Astrocyte (in vitro differentiated cells and primary cell): Measurements from ENCODE around the gene ALG2. TPM values are rescaled to one million over a fixed set of nuclear protein-coding genes. Genes with fewer than 3 reads are reported as not detected.

Experiments used
- DNase-seq: peaks from one replicate; pipeline ENCODE4 v3.0.0-alpha.2; 2010; ENCODE audit warnings: low read depth
- FAIRE-seq: peaks from 2 replicates; lab custom pipeline; 2011; peaks lifted over from hg19 to GRCh38; lab: Jason Lieb, UNC
- H2AFZ ChIP-seq: 2 replicates; pipeline ENCODE4 v1.6.0; 2012; ENCODE audit warnings: low read depth, low read length, inconsistent platforms
- H3K27ac ChIP-seq: 2 replicates; pipeline ENCODE4 v1.5.1; 2011; ENCODE audit warnings: low read depth, low read length, inconsistent platforms
- H3K27me3 ChIP-seq: 2 replicates; pipeline ENCODE4 v1.6.0; 2011; ENCODE audit warnings: low read length, inconsistent platforms; ENCODE audit not compliant: insufficient read depth
- H3K36me3 ChIP-seq: 2 replicates; pipeline ENCODE4 v1.5.1; 2011; ENCODE audit warnings: low read length, inconsistent platforms; ENCODE audit not compliant: insufficient read depth
- H3K4me1 ChIP-seq: 2 replicates; pipeline ENCODE4 v1.5.1; 2011; ENCODE audit warnings: low read length, inconsistent platforms; ENCODE audit not compliant: insufficient read depth
- H3K4me2 ChIP-seq: 2 replicates; pipeline ENCODE4 v1.6.0; 2012; ENCODE audit warnings: low read length, inconsistent platforms
- H3K4me3 ChIP-seq: 2 replicates; pipeline ENCODE4 v1.5.1; 2011; ENCODE audit warnings: low read depth, mild to moderate bottlenecking, low read length, inconsistent platforms; ENCODE audit not compliant: insufficient read depth
- H3K79me2 ChIP-seq: 2 replicates; pipeline ENCODE4 v1.6.0; 2012; ENCODE audit warnings: mild to moderate bottlenecking, low read length, inconsistent platforms; ENCODE audit not compliant: insufficient read depth
- H3K9ac ChIP-seq: 2 replicates; pipeline ENCODE4 v1.6.0; 2012; ENCODE audit warnings: mild to moderate bottlenecking, low read length, inconsistent platforms
- H3K9me3 ChIP-seq: 2 replicates; pipeline ENCODE4 v1.5.1; 2012; ENCODE audit warnings: low read depth, mild to moderate bottlenecking, low read length, inconsistent platforms; ENCODE audit not compliant: insufficient read depth
- H4K20me1 ChIP-seq: 2 replicates; pipeline ENCODE4 v1.6.0; 2012; ENCODE audit warnings: low read length, inconsistent platforms; ENCODE audit not compliant: insufficient read depth
- H3K27ac Mint-ChIP-seq: one replicate; pipeline ENCODE4 v1.8.0; 2021; ENCODE audit warnings: mild to moderate bottlenecking, mixed read lengths; ENCODE audit not compliant: unreplicated experiment
- H3K27me3 Mint-ChIP-seq: one replicate; pipeline ENCODE4 v1.8.0; 2021; ENCODE audit warnings: low read depth, mixed read lengths; ENCODE audit not compliant: unreplicated experiment
- H3K36me3 Mint-ChIP-seq: one replicate; pipeline ENCODE4 v1.8.0; 2021; ENCODE audit warnings: low read depth, mixed read lengths; ENCODE audit not compliant: unreplicated experiment
- H3K4me1 Mint-ChIP-seq: one replicate; pipeline ENCODE4 v1.8.0; 2021; ENCODE audit warnings: low read depth, mixed read lengths; ENCODE audit not compliant: unreplicated experiment
- H3K4me3 Mint-ChIP-seq: one replicate; pipeline ENCODE4 v1.8.0; 2021; ENCODE audit warnings: mild to moderate bottlenecking, moderate library complexity, mixed read lengths; ENCODE audit not compliant: unreplicated experiment
- H3K9me3 Mint-ChIP-seq: one replicate; pipeline ENCODE4 v1.8.0; 2021; ENCODE audit warnings: mild to moderate bottlenecking, mixed read lengths; ENCODE audit not compliant: unreplicated experiment
- CTCF ChIP-seq: IDR thresholded peaks from 2 replicates; pipeline ENCODE4 v1.5.1; 2011; ENCODE audit warnings: low read depth, mild to moderate bottlenecking, inconsistent platforms, low read length, moderate library complexity; ENCODE audit not compliant: insufficient read depth
- EZH2 ChIP-seq: IDR thresholded peaks from 2 replicates; pipeline ENCODE4 v1.6.1; 2012; ENCODE audit warnings: mild to moderate bottlenecking, low read length, inconsistent platforms; ENCODE audit not compliant: insufficient read depth
- total RNA-seq: library from RNA; stranded (reverse); gene quantifications from 2 replicates; pipeline ENCODE4 v1.2.1, GENCODE V29; 2021

Gene ALG2
- total RNA-seq, 1 donor from 2014 or later = 33.3 TPM

GRCh38 chr9:99264070-99264680 is 42.4 kb upstream of the ALG2 start:
- FAIRE-seq (no peak), DNase-seq (no peak)
- Mint-ChIP-seq H3K4me3 (no peak overlapping the region), H3K9me3 (no peaks in the 10 kb centered on the region), H3K27ac (no peak overlapping the region), H3K27me3 (peaks cover 6% of the 10 kb centered on the region), H3K4me1 (peaks cover 3% of the 10 kb centered on the region), H3K36me3 (no peaks in the 10 kb centered on the region)
- H3K9me3 ChIP-seq = no peaks in the 10 kb centered on the region
- no peak overlapping the region for H2AFZ ChIP-seq
- H4K20me1 ChIP-seq = no peaks in the 10 kb centered on the region
- H3K27me3 ChIP-seq = no peaks in the 10 kb centered on the region
- H3K79me2 ChIP-seq = no peaks in the 10 kb centered on the region
- H3K27ac ChIP-seq = no peak overlapping the region
- peaks cover 11% of the 10 kb centered on the region for H3K4me1 ChIP-seq
- no peak overlapping the region for H3K4me2 ChIP-seq
- no peak overlapping the region for H3K4me3 ChIP-seq
- no peaks in the 10 kb centered on the region for H3K36me3 ChIP-seq
- no peak overlapping the region for H3K9ac ChIP-seq
- TF ChIP-seq CTCF (peak; percentile 14), EZH2 (no peak)

GRCh38 chr9:99262949-99263418 is 41.2 kb upstream of the ALG2 start:
- TF ChIP-seq EZH2 (no peak), CTCF (no peak)
- no peaks in the 10 kb centered on the region for H3K9me3 Mint-ChIP-seq
- H3K4me3 Mint-ChIP-seq = no peak overlapping the region
- FAIRE-seq = no peak
- H3K27ac ChIP-seq = no peak overlapping the region
- H4K20me1 ChIP-seq = no peaks in the 10 kb centered on the region
- H3K4me2 ChIP-seq = no peak overlapping the region
- H3K27me3 Mint-ChIP-seq = peaks cover 6% of the 10 kb centered on the region
- no peak overlapping the region for H2AFZ ChIP-seq
- no peak for DNase-seq
- H3K9me3 ChIP-seq = no peaks in the 10 kb centered on the region
- peaks cover 3% of the 10 kb centered on the region for H3K4me1 Mint-ChIP-seq
- H3K36me3 ChIP-seq = no peaks in the 10 kb centered on the region
- no peak overlapping the region for H3K4me3 ChIP-seq
- no peaks in the 10 kb centered on the region for H3K27me3 ChIP-seq
- no peak overlapping the region for H3K9ac ChIP-seq
- H3K36me3 Mint-ChIP-seq = peaks cover 2% of the 10 kb centered on the region
- H3K79me2 ChIP-seq = no peaks in the 10 kb centered on the region
- peaks cover 11% of the 10 kb centered on the region for H3K4me1 ChIP-seq
- no peak overlapping the region for H3K27ac Mint-ChIP-seq

DNA sequence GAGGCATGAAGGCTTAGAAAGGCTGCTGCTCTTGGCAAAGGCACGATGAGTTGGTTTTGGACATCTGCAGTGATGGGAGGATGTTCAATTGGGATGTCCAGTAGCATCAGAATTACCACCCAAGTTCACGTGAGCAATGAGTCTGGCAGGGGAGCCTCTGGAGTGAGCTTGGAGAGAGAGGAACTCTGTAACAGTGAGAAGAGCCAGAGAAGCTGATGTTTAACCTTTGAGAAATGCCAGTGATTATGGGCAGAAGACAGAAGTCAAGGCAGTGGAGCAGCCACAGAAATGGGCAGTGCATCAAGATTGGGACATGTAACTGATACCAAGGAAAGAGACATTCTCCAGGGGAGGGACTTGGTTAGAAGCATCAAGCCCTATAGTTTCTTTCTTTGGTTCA is 40.2 kb upstream of the ALG2 start:
- Histone ChIP-seq H3K9me3 (no peaks in the 10 kb centered on the region), H3K79me2 (no peaks in the 10 kb centered on the region), H4K20me1 (no peaks in the 10 kb centered on the region), H3K4me3 (no peak overlapping the region), H3K27ac (no peak overlapping the region), H3K4me1 (peaks cover 10% of the 10 kb centered on the region), H3K4me2 (no peak overlapping the region), H2AFZ (no peak overlapping the region), H3K27me3 (no peaks in the 10 kb centered on the region), H3K9ac (no peak overlapping the region), H3K36me3 (no peaks in the 10 kb centered on the region)
- H3K27ac Mint-ChIP-seq = no peak overlapping the region
- H3K9me3 Mint-ChIP-seq = no peaks in the 10 kb centered on the region
- peaks cover 3% of the 10 kb centered on the region for H3K4me1 Mint-ChIP-seq
- DNase-seq (no peak), FAIRE-seq (no peak)
- no peak overlapping the region for H3K4me3 Mint-ChIP-seq
- no peak for TF ChIP-seq CTCF
- TF ChIP-seq EZH2 = no peak
- peaks cover 9% of the 10 kb centered on the region for H3K27me3 Mint-ChIP-seq
- H3K36me3 Mint-ChIP-seq = peaks cover 2% of the 10 kb centered on the region
